ENCODE data around the gene PERM1. TPM values are rescaled to one million over a fixed set of nuclear protein-coding genes. Genes with fewer than 3 reads are reported as not detected.

Gene PERM1
- total RNA-seq, 1 experiment from 2014 or later = 0.47 TPM

DNA sequence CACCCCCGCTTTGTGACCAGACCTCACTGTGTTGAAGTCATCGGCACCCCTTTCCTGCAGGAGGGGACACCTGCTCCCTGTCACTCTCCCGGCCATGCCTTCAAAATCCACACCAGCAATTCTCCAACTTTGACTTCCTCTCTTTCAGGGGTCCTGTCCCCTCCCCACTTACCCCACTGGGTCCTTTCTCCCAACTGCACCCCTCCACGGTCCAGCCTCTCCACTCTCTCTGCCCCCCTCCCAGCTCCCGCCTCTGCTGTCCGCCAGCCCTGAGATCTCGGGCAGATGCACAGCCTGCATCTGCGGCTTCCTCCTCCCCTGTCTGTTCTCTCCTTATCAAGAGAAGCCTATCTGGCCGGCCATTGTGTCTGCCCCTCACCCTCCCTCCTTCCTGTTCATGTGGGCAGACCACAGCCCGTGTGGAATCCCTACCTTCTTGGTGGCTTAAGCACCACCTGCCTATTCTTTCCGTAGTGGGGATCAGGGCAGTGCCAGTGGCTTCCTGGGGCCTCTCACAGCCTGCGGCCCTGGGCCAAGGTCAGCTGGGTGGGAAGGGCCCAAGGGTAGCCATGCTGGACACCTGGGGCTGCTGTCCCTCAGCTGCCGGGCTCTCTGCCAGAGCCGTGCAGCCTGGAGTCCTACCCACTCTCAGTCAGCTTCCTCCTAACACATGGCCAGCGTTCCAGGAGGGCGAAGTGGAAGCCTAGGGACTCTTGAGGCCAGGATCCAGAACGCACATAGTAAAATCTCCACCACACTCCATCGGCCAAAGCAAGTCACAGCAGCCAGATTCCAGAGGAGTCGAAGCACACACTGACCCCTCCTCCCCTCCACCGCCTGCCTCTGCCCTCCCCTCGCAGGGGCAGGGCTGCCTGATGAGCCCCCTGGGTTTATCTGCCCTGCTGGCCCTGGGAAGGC is 23.1 kb upstream of the PERM1 start:
- Histone ChIP-seq H3K27ac (ENCODE audit: low read length) (no peak overlapping the region), H3K27me3 (ENCODE audit: low read length) (no peaks in the 10 kb centered on the region), H3K36me3 (ENCODE audit: low read depth, low read length) (no peaks in the 10 kb centered on the region), H3F3A (ENCODE audit: low read length, unreplicated experiment) (no peaks in the 10 kb centered on the region), H2AFZ (ENCODE audit: low read length) (no peak overlapping the region), H4K20me1 (ENCODE audit: low read length) (no peaks in the 10 kb centered on the region), H3K4me1 (ENCODE audit: insufficient read depth, low read length) (peaks cover 20% of the 10 kb centered on the region), H3K9ac (ENCODE audit: low read length) (no peak overlapping the region), H3K4me3 (ENCODE audit: low read length) (no peak overlapping the region), H3K79me2 (ENCODE audit: low read length) (peaks cover 26% of the 10 kb centered on the region), H3K4me2 (ENCODE audit: low read length) (no peak overlapping the region), H3K9me3 (ENCODE audit: low read length) (no peaks in the 10 kb centered on the region), H3K9me2 (replicated peaks; ENCODE audit: low read length) (no peaks in the 10 kb centered on the region)
- intact Hi-C loops (cut with micrococcal nuclease) = no loop called here
- POLR2A ChIA-PET (ENCODE audit: unreplicated experiment) = no interaction called here
- DNase-seq (no peak), ATAC-seq (no peak)
- CTCF ChIA-PET = no interaction called here
- TF ChIP-seq EZH2phosphoT487 (IDR thresholded peaks at IDR 0.05; ENCODE audit: borderline replicate concordance, low read length) = no peak
- TF ChIP-seq EZH2 (IDR thresholded peaks at IDR 0.05; ENCODE audit: low read length, unreplicated experiment) = no peak
- TF ChIP-seq, protein P1, sequence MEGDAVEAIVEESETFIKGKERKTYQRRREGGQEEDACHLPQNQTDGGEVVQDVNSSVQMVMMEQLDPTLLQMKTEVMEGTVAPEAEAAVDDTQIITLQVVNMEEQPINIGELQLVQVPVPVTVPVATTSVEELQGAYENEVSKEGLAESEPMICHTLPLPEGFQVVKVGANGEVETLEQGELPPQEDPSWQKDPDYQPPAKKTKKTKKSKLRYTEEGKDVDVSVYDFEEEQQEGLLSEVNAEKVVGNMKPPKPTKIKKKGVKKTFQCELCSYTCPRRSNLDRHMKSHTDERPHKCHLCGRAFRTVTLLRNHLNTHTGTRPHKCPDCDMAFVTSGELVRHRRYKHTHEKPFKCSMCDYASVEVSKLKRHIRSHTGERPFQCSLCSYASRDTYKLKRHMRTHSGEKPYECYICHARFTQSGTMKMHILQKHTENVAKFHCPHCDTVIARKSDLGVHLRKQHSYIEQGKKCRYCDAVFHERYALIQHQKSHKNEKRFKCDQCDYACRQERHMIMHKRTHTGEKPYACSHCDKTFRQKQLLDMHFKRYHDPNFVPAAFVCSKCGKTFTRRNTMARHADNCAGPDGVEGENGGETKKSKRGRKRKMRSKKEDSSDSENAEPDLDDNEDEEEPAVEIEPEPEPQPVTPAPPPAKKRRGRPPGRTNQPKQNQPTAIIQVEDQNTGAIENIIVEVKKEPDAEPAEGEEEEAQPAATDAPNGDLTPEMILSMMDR (conservative IDR thresholded peaks at IDR 0.05; ENCODE audit: low read depth, low read length) = no peak
- no TSS peak for BruUV-seq (replicated peaks)

DNA sequence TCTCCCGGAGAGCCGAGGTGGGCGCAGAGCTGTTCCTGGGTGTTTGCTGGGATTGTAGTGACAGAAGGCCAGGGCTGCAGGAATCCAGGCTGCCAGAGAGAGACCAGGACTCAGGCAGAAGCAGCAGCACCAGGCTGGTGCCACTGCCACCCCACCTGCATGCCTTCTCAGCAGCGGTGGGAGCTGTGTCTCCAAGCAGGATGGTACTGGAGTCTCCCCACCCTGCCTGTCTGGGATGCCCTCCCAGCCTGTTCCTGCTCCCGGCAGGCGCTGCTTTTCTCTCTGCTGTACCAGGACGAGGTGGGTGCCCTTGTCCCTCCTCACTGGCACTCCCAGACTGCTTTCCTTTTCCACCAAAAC is 22.5 kb upstream of the PERM1 start:
- H3K4me2 ChIP-seq (ENCODE audit: low read length) = no peak overlapping the region
- H3K9me3 ChIP-seq (ENCODE audit: low read length) = no peaks in the 10 kb centered on the region
- DNase-seq (no peak), ATAC-seq (no peak)
- peaks cover 29% of the 10 kb centered on the region for H3K79me2 ChIP-seq (ENCODE audit: low read length)
- H3K36me3 ChIP-seq (ENCODE audit: low read depth, low read length) = no peaks in the 10 kb centered on the region
- no peaks in the 10 kb centered on the region for H3K9me2 ChIP-seq (replicated peaks; ENCODE audit: low read length)
- H3K27me3 ChIP-seq (ENCODE audit: low read length) = no peaks in the 10 kb centered on the region
- H3F3A ChIP-seq (ENCODE audit: low read length, unreplicated experiment) = no peaks in the 10 kb centered on the region
- peaks cover 20% of the 10 kb centered on the region for H3K4me1 ChIP-seq (ENCODE audit: insufficient read depth, low read length)
- H3K4me3 ChIP-seq (ENCODE audit: low read length) = no peak overlapping the region
- no peak overlapping the region for H2AFZ ChIP-seq (ENCODE audit: low read length)
- TF ChIP-seq, protein P1 (conservative IDR thresholded peaks at IDR 0.05; ENCODE audit: low read depth, low read length) = no peak
- TF ChIP-seq EZH2 (IDR thresholded peaks at IDR 0.05; ENCODE audit: low read length, unreplicated experiment) (no peak), EZH2phosphoT487 (IDR thresholded peaks at IDR 0.05; ENCODE audit: borderline replicate concordance, low read length) (no peak)
- H3K27ac ChIP-seq (ENCODE audit: low read length) = no peak overlapping the region
- no TSS peak for BruUV-seq (replicated peaks)
- ChIA-PET CTCF (no interaction called here), POLR2A (ENCODE audit: unreplicated experiment) (no interaction called here)
- H4K20me1 ChIP-seq (ENCODE audit: low read length) = peaks cover 2% of the 10 kb centered on the region
- H3K9ac ChIP-seq (ENCODE audit: low read length) = no peak overlapping the region
- intact Hi-C loops (cut with micrococcal nuclease) = no loop called here
